T-helper 2 cell treated with Interferon-gamma antibody and Interleukin-4, amounts not matched to agents 100 ng/mL and 5 ng/mL, for 36 hours (primary cell): ENCODE data around the gene CRB2. TPM values are rescaled to one million over a fixed set of nuclear protein-coding genes. Genes with fewer than 3 reads are reported as not detected.
"Not testable (repeated sequence)": the region's sequence is repeated elsewhere in the genome, so short reads cannot be mapped to it uniquely, and the experiment has no call there.

ENCODE experiments used
- intact Hi-C: fragments of 100-400 bp; cut with micrococcal nuclease; formaldehyde crosslinking; loops from one replicate; pipeline ENCODE4 v1.15.1; 2023
- total RNA-seq: library from RNA; stranded (reverse); gene quantifications from 2 replicates; pipeline ENCODE4 v1.2.3, GENCODE V29; 2022

CRB2 gene
- total RNA-seq, 1 donor from 2014 or later = not detected

GRCh38 chr9:123377211-123377971, 21.4 kb downstream of the CRB2 start:
- intact Hi-C loops = no loop called here

DNA sequence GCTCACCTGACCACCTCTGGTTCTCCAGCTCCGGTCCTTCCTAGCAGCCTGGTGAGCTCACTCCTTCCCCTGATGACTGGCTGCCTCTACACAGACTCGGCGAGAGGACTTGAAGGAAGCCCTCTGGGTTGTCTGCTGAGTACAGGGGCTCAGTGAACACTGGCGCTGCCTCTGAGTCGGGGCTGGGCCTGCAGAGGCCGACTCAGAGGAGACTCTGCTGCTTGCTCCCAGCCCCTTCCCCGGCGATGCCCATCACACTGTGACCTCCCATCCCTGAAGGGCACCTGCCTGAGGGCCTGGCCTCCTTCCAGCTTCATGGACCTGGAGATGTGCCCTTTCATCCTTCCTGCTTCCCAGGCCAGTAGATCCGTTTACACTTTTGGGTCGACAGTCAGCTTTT, 22.0 kb downstream of the CRB2 start:
- intact Hi-C loops = no loop called here

DNA sequence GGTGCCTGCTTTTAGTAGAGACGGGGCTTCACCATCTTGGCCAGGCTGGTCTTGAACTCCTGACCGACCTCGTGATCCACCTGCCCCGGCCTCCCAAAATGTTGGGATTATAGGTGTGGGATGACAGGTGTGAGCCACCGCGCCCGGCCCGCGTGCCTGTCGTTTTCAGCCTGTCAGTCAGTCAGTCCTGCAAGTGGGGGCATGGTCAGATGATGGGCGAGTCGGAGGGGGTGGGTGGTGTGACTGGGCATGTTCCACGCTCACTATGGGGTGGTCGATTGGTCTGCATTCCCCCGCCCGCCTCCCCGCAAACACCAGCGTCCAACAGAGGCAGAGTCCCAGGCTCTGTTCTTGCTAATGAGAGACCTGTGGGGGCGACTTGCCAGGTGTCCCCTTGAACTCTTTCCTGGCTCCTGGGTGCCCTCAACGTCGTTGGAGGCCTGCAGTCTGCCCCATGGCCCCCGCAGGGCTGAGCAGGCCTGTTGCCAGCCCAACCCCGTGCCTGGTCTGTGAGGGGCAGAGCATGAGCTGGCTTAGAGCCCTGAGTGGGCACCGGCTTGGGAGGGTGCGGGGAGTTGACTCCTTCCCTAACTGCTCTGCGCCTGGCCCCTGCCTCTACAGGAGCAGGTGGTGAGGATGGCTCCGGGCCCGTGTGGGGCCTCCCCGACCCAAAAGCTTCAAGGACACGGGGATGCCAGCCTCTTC, 23.1 kb downstream of the CRB2 start:
- intact Hi-C loops = no loop called here

DNA sequence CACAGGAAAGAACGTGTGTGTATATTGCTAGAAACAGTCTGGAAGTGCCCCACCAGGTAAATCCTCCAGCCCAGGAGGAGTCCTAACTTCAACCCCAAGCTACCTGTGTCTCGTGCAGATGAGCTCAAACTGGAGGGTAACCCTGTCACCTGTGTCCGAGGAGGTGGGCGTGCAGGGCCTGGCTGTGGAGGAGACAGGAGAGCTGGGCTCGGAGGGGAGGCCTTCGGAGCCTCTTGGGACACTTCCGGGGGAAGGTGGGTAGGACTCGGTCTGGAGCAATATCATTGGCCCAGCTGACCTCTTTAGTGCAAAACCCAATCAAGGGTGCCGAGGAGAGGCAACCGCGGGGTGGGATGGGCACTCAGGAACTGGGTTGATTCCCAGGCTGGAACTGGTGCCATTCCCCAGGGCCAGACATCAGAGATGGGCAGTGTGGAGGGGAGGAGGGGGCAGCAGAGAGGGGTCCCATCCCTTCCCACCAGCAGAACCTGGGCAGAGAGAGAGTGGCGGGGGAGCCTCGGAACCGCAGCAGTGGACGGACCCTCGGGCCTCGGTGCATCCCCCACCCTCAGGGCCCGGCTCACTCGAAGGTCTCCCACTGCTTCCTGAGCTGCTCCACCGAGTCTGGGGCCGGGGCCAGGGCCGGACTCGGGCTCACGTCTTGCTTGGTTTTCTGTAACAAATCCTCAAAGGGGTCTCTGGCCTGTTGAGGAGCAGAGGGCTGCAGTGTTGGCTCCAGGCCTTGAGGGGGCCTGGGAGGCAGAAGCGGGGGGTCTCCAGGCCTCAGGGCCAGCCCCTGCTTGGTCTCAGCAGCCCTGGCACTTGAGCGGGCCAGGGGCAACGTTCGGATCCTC, 25.1 kb downstream of the CRB2 start:
- intact Hi-C loops = no loop called here

DNA sequence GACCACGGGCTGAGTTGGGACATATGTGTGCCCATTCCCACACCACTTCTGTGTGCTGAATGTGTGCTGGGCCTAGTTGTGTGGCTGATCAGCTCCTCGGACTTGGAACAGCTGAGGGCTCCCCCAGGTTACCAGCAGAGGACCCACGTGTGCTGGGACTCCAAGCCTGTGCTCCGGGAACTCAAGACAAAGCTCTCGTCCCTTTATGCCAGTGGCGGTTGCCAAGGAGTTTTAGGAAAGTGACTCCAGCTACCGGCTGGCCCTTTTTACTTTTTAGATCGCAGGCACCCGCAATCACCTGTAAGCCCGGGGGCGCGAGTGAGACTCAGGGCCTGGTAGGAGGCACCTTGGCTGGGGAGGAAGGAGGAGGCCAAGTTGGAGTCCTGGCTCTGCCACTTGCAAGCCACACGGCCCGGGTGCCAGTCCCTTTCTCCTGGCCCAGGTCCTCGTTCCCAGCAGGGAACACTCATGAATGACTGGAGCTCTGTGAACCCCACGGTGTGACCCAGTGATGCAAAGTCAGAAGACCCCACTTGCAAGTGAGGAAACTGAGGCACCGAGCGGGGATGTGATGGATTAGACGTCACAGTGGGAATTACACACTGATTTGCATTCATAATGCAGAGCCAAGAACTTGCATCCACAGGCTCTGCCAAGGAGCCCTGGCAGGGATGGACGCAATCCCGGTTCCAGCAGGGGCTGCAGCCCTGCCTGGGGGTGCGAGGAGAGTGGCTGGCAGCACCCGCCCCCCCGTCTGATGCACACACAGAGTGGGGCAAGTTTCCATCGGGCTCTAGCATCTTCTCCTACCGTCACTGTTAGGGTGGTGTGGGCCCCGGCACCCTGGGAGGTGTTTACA, 26.9 kb downstream of the CRB2 start:
- intact Hi-C loops = no loop called here

GRCh38 chr9:123383512-123384170, 27.6 kb downstream of the CRB2 start:
- intact Hi-C loops = no loop called here

GRCh38 chr9:123387686-123388085, 31.7 kb downstream of the CRB2 start:
- intact Hi-C loops = no loop called here

DNA sequence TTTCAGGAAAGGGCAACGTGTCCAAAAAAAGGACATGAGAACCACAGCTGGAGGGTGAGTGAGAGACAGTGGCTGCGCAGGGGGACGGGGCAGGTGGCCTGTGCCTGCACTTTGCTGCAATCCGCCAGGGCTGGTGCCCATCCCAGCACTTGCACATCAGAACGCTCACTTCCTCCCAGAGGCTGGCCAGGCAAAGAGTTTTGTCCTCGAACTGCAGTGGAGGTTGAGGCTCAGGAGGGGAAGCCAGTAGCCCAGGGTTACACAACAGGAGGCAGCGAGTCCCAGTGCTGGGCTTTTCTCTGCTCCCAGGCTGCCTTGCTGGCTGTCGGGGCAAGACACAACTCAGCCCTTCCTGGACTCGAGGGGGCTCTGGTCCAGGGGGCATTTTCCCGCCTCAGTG, 33.1 kb downstream of the CRB2 start:
- intact Hi-C loops = no loop called here

DNA sequence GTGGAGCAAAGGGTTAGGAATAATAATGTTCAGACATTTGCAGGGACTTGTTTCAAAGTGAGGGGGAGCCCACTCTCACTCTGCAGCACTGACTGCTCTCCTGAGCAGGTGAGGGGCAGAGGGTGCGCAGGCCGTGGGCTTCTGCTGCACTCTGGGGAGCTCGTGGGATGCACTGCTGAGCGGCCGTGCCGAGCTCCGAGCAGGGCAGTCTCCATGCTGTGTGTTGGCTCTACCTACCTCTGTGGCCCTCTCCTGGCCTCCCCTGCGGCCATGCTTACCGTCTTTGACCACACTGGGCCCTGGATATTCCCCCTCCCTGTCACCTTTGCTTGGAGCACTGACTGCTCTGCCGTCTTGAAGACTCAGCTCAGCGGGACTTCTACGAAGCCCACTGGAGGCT, 33.7 kb downstream of the CRB2 start:
- intact Hi-C loops = no loop called here

DNA sequence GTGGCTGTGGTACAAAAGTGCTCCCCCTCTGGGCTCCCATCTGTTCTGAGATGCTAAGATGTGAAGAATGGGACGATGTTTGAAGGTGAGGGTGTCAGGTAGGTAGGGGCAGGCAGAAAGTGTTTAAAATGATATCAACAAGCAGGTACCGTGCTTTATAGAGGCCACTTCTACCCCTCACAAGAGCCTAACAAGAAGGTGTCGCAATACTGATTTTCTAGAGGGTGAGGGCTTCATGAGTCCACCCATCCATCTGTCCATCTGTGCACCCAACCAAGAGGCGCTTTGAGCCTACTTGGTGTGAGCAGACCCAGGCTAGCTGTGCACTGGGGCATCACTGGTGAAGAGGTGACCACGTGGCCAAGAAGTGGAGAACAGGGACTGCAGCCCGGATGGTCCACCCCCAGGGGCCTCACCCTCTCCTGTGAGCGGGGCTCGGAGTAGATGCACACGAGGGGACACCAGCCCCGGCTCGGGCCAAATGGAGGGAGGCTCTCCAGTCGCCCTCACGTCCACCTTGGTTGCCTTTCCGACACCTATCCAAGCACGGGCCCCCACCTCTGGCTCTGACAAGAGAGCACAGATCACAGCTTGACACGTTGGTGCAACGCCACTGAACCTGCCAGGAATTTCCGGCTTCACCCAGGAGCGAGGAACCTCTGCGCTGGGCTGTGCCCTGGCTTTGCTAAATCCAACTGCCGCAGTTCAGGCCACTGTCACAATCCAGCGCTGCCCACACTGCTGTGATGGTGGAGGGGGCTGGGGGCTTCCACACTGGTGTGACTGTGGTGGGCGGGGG, 34.5 kb downstream of the CRB2 start:
- intact Hi-C loops = no loop called here

DNA sequence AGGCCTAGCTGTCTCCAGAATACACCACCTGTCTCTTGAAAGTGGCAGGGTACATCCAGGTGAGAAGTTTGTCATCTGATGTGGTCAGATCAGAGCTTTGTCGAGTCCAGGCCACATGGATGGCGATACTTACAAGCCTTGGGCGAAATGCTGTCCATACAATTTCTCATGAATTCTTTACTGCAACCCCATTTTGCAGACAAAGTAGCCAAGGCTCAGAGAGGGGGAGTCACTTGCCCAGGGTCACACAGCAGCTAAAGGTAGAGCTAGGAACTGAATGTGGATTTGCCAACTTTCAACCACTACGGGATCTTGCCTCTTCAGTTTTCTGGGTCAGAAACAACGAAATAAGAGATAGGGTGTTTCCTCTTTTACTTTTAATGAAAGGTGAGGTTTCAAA, 35.2 kb downstream of the CRB2 start:
- intact Hi-C loops = no loop called here

DNA sequence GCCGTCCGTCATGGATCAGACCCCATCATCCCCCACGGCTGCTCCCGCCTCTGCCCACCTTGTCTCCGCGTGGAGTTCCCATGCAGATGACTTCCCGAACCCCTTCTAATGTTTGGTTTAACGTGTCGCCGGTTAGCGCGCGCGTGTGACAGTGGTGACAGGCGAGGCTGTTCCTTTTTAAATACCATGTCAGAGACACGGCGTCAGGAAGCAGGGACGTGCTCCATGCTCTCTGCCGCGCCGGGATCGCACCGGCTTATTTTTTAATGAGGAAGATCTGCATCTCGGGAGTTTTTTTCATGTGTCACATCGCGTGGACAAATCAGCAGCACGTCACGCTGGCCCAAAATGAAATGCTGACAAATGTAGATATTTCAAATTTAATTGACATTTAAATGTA, 35.9 kb downstream of the CRB2 start:
- intact Hi-C loops = no loop called here

DNA sequence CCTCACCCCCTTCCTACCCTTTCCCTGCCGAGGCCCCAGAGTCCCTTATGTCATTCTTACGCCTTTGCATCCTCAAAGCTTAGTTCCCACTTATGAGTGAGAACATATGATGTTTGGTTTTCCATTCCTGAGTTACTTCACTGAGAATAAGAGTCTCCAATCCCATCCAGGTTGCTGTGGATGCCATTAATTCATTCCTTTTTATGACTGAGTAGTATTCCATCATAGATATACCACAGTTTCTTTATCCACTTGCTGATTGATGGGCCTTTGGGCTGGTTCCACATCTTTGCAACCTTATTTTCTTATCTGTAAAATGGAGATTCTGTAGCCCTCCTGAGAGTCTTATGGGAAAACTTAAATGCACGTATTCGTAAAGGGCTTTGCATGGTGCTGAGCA, 36.8 kb downstream of the CRB2 start:
- intact Hi-C loops = no loop called here

GRCh38 chr9:123394291-123395235, 38.6 kb downstream of the CRB2 start:
- intact Hi-C loops = no loop called here

- intact Hi-C loops = no loop called here
Observed at GRCh38 chr9:123395276-123395688, 39.3 kb downstream of the CRB2 start.

DNA sequence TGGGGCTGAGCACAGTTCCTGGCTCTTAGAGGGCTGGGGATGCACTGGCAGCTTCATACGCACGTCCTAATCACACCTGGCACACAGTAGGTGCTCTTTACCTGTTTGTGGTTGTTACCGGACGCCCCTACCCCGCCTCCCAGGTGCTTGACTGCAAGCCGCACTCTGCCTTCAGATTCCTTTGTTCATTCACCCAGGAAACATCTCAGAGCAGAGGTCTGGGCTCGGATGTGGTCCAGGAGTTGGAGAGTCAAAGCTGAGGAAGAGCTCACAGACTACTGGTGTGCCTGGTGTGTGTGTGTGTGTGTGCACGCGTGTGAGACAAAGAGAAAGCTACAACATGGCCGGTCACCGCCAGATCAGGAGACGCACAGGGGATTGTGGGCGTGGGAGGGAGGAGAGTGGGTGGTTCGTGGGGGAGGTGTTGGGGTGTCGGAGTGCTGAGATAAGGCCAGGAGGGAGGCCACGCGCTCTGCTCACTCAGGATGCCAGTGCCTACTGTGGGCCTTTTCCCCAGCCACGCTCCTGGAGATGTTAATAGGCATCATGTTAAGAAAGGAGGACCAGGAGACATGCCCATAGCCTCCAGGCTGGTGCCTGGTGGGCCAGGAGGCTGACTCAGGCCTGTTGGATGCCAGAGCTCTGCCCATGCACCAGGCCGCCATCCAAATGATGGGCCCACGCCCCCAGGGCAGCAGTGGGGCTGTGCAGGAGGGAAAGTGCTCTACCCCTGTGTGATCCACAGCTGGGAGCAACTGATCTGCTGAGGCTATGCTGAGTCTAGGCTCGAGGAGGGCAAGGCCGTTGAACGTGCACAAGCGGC, 39.9 kb downstream of the CRB2 start:
- intact Hi-C loops = no loop called here

- intact Hi-C loops = no loop called here
Observed at GRCh38 chr9:123397975-123398374, 42.0 kb downstream of the CRB2 start.

- intact Hi-C loops = not testable (repeated sequence)
Observed at GRCh38 chr9:123398938-123399337, 42.9 kb downstream of the CRB2 start.
